ENCODE measurements around the gene BICD1.

The BICD1 gene

GRCh38 chr12:32146074-32146873 is 39.6 kb downstream of the BICD1 start:
- H4K20me1 ChIP-seq (ENCODE audit: insufficient read depth, low read length) = no peaks in the 10 kb centered on the region; the same call in 1 of the 2 replicates
- no peak overlapping the region for H3K27ac ChIP-seq (ENCODE audit: low read length)
- TF ChIP-seq CTCF (IDR thresholded peaks at IDR 0.05; ENCODE audit: borderline replicate concordance, extremely low read depth, low read length, poor library complexity, severe bottlenecking) (no peak), EZH2 (IDR thresholded peaks at IDR 0.05; ENCODE audit: borderline replicate concordance, low read depth, low read length, severe bottlenecking) (no peak)

GRCh38 chr12:32148372-32148771 is 41.7 kb downstream of the BICD1 start:
- Histone ChIP-seq H3K27me3 (ENCODE audit: insufficient read depth, low read length, poor library complexity) (no peaks in the 10 kb centered on the region), H3K27ac (ENCODE audit: low read length) (no peak overlapping the region), H4K20me1 (ENCODE audit: insufficient read depth, low read length) (no peaks in the 10 kb centered on the region; the same call in 1 of the 2 replicates), H3K79me2 (ENCODE audit: insufficient read depth, low read length) (peaks cover 45% of the 10 kb centered on the region), H3K4me1 (ENCODE audit: insufficient read depth, low read length) (no peaks in the 10 kb centered on the region), H3K9me3 (ENCODE audit: insufficient read depth, low read length, severe bottlenecking) (no peaks in the 10 kb centered on the region), H3K9ac (ENCODE audit: low read depth, low read length) (no peak overlapping the region), H3K36me3 (ENCODE audit: insufficient read depth, low read length) (peaks cover 6% of the 10 kb centered on the region; the same call in 1 of the 2 replicates), H3K4me2 (ENCODE audit: insufficient read depth, low read length) (no peak overlapping the region), H2AFZ (ENCODE audit: low read depth, low read length) (no peak overlapping the region), H3K4me3 (ENCODE audit: low read depth in 1 of 2, low read length in 2 of 2) (no peak overlapping the region)
- DNase-seq (no peak), ATAC-seq (ENCODE audit: insufficient read depth, low read depth) (no peak)
- TF ChIP-seq CTCF (IDR thresholded peaks at IDR 0.05; ENCODE audit: borderline replicate concordance, extremely low read depth, low read length, poor library complexity, severe bottlenecking) (no peak), EZH2 (IDR thresholded peaks at IDR 0.05; ENCODE audit: borderline replicate concordance, low read depth, low read length, severe bottlenecking) (no peak)

More at GRCh38 chr12:32146074-32146873, 39.6 kb downstream of the BICD1 start:
- no peak overlapping the region for H3K4me2 ChIP-seq (ENCODE audit: insufficient read depth, low read length)
- no peak overlapping the region for H3K4me3 ChIP-seq (ENCODE audit: low read depth in 1 of 2, low read length in 2 of 2)
- H3K27me3 ChIP-seq (ENCODE audit: insufficient read depth, low read length, poor library complexity) = no peaks in the 10 kb centered on the region
- no peak for ATAC-seq (ENCODE audit: insufficient read depth, low read depth)
- H3K79me2 ChIP-seq (ENCODE audit: insufficient read depth, low read length) = peaks cover 61% of the 10 kb centered on the region
- H3K4me1 ChIP-seq (ENCODE audit: insufficient read depth, low read length) = no peaks in the 10 kb centered on the region
- H3K36me3 ChIP-seq (ENCODE audit: insufficient read depth, low read length) = peaks cover 6% of the 10 kb centered on the region; the same call in 1 of the 2 replicates
- H3K9me3 ChIP-seq (ENCODE audit: insufficient read depth, low read length, severe bottlenecking) = no peaks in the 10 kb centered on the region
- no peak overlapping the region for H3K9ac ChIP-seq (ENCODE audit: low read depth, low read length)
- H2AFZ ChIP-seq (ENCODE audit: low read depth, low read length) = no peak overlapping the region
- DNase-seq = no peak

- Histone ChIP-seq H3K4me2 (ENCODE audit: insufficient read depth, low read length) (no peak overlapping the region), H3K79me2 (ENCODE audit: insufficient read depth, low read length) (peaks cover 35% of the 10 kb centered on the region), H3K27me3 (ENCODE audit: insufficient read depth, low read length, poor library complexity) (no peaks in the 10 kb centered on the region), H4K20me1 (ENCODE audit: insufficient read depth, low read length) (no peaks in the 10 kb centered on the region; the same call in 1 of the 2 replicates), H3K4me1 (ENCODE audit: insufficient read depth, low read length) (no peaks in the 10 kb centered on the region), H2AFZ (ENCODE audit: low read depth, low read length) (no peak overlapping the region), H3K4me3 (ENCODE audit: low read depth in 1 of 2, low read length in 2 of 2) (no peak overlapping the region), H3K9ac (ENCODE audit: low read depth, low read length) (no peak overlapping the region), H3K36me3 (ENCODE audit: insufficient read depth, low read length) (peaks cover 6% of the 10 kb centered on the region; the same call in 1 of the 2 replicates), H3K27ac (ENCODE audit: low read length) (no peak overlapping the region), H3K9me3 (ENCODE audit: insufficient read depth, low read length, severe bottlenecking) (no peaks in the 10 kb centered on the region)
- ATAC-seq (ENCODE audit: insufficient read depth, low read depth) (no peak), DNase-seq (no peak)
- TF ChIP-seq EZH2 (IDR thresholded peaks at IDR 0.05; ENCODE audit: borderline replicate concordance, low read depth, low read length, severe bottlenecking) (no peak), CTCF (IDR thresholded peaks at IDR 0.05; ENCODE audit: borderline replicate concordance, extremely low read depth, low read length, poor library complexity, severe bottlenecking) (no peak)
These were observed 42.8 kb downstream of the BICD1 start for GRCh38 chr12:32149489-32149888.

Data from DND-41 (cell line).